IMR-90 (cell line): ENCODE measurements around the gene ZDHHC8. TPM values are rescaled to one million over a fixed set of nuclear protein-coding genes. Genes with fewer than 3 reads are reported as not detected.

Experiments used
- ATAC-seq: fragments of 200-7000 bp; cut with Tn5 transposase; 2 replicates; pipeline ENCODE4 v1.9.1; 2020; ENCODE audit warnings: low read depth, mild to moderate bottlenecking, moderate library complexity
- BruUV-seq: library from RNA; stranded (reverse); fragments of 400-500 nt; replicated peaks from 2 replicates; lab custom pipeline; 2021; lab: Mats Ljungman, UMichigan
- CTCF ChIA-PET: fragments of 300-600 bp; formaldehyde crosslinking; extraction: SDS; loops from one replicate; lab custom pipeline; 2021; ENCODE audit warnings: antibody characterized with exemption; lab: Yijun Ruan, JAX
- POLR2A ChIA-PET: fragments of 300-600 bp; sonication (Branson Sonifier 250); formaldehyde crosslinking; loops from one replicate; lab custom pipeline; 2022; ENCODE audit warnings: antibody characterized with exemption; ENCODE audit not compliant: unreplicated experiment; lab: Charles Lee
- DNase-seq: peaks from one replicate; pipeline ENCODE4 v3.0.0; 2013
- H2AFZ ChIP-seq: replicated peaks from 2 replicates; pipeline ENCODE3; 2013; ENCODE audit warnings: low read length, mild to moderate bottlenecking; ENCODE audit not compliant: poor library complexity
- H2AK5ac ChIP-seq: 2 replicates; pipeline ENCODE4 v1.6.1; 2013; ENCODE audit warnings: low read depth, low read length, inconsistent platforms
- H2AK9ac ChIP-seq: replicated peaks from 2 replicates; pipeline ENCODE3; 2013; ENCODE audit warnings: mild to moderate bottlenecking, low read depth, low read length, moderate library complexity; ENCODE audit not compliant: poor library complexity
- H2BK120ac ChIP-seq: 2 replicates; pipeline ENCODE4 v1.6.1; 2013; ENCODE audit warnings: low read depth, low read length, inconsistent platforms
- H2BK15ac ChIP-seq: 3 replicates; pipeline ENCODE4 v1.6.1; 2013; ENCODE audit warnings: low read depth, low read length, inconsistent platforms
- H2BK20ac ChIP-seq: 2 replicates; pipeline ENCODE4 v1.6.1; 2013; ENCODE audit warnings: low read depth, mild to moderate bottlenecking, inconsistent platforms, low read length, moderate library complexity
- H2BK5ac ChIP-seq: 2 replicates; pipeline ENCODE4 v1.6.1; 2013; ENCODE audit warnings: mild to moderate bottlenecking, low read depth, low read length, inconsistent platforms; ENCODE audit not compliant: poor library complexity, severe bottlenecking
- H3K14ac ChIP-seq: replicated peaks from 2 replicates; pipeline ENCODE4 v1.6.1; 2013; ENCODE audit warnings: low read depth, low read length, inconsistent platforms
- H3K18ac ChIP-seq: 2 replicates; pipeline ENCODE4 v1.6.1; 2013; ENCODE audit warnings: low read depth, low read length, control low read depth
- H3K23ac ChIP-seq: 2 replicates; pipeline ENCODE4 v1.6.1; 2013; ENCODE audit warnings: low read depth, low read length, inconsistent platforms
- H3K27ac ChIP-seq: 2 replicates; pipeline ENCODE4 v1.5.1; 2013; ENCODE audit warnings: mild to moderate bottlenecking, control low read depth, low read length; ENCODE audit not compliant: insufficient read depth
- H3K27me3 ChIP-seq: 2 replicates; pipeline ENCODE4 v1.6.1; 2013; ENCODE audit warnings: low read length; ENCODE audit not compliant: control insufficient read depth, insufficient read depth
- H3K36me3 ChIP-seq: 2 replicates; pipeline ENCODE4 v1.6.1; 2013; ENCODE audit warnings: low read length, mixed read lengths; ENCODE audit not compliant: control insufficient read depth, insufficient read depth
- H3K4ac ChIP-seq: 2 replicates; pipeline ENCODE4 v1.6.1; 2013; ENCODE audit warnings: low read depth, low read length, inconsistent platforms
- H3K4me1 ChIP-seq: 2 replicates; pipeline ENCODE4 v1.6.1; 2013; ENCODE audit warnings: low read length, mixed read lengths; ENCODE audit not compliant: control insufficient read depth, insufficient read depth
- H3K4me2 ChIP-seq: 2 replicates; pipeline ENCODE4 v1.6.1; 2013; ENCODE audit warnings: low read depth, mild to moderate bottlenecking, control low read depth, low read length, moderate library complexity
- H3K4me3 ChIP-seq: 2 replicates; pipeline ENCODE4 v1.5.1; 2013; ENCODE audit warnings: low read depth, mild to moderate bottlenecking, control low read depth, low read length, moderate library complexity; ENCODE audit not compliant: insufficient read depth
- H3K56ac ChIP-seq: 2 replicates; pipeline ENCODE4 v1.6.1; 2013; ENCODE audit warnings: low read length, inconsistent platforms; ENCODE audit not compliant: insufficient read depth; ENCODE audit errors: extremely low read depth
- H3K79me1 ChIP-seq, 2 experiments: 2 replicates each; pipeline ENCODE4 v1.6.1; 2013; ENCODE audit warnings: low read length in 2 of 2, inconsistent platforms in 1 of 2, low read depth in 1 of 2
- H3K9ac ChIP-seq: 2 replicates; pipeline ENCODE4 v1.6.1; 2013; ENCODE audit warnings: low read depth, low read length, control low read depth
- H3K9me1 ChIP-seq: 2 replicates; pipeline ENCODE4 v1.6.1; 2013; ENCODE audit warnings: low read length, inconsistent platforms; ENCODE audit not compliant: insufficient read depth
- H3K9me3 ChIP-seq: 2 replicates; pipeline ENCODE4 v1.6.1; 2013; ENCODE audit warnings: low read length; ENCODE audit not compliant: control insufficient read depth, insufficient read depth
- H4K20me1 ChIP-seq: 2 replicates; pipeline ENCODE4 v1.6.1; 2013; ENCODE audit warnings: low read length, inconsistent platforms; ENCODE audit not compliant: insufficient read depth
- H4K5ac ChIP-seq: 2 replicates; pipeline ENCODE4 v1.6.1; 2013; ENCODE audit warnings: mild to moderate bottlenecking, low read depth, low read length, control low read depth
- H4K8ac ChIP-seq, 2 experiments: 2 replicates each; pipeline ENCODE4 v1.6.1; 2013; ENCODE audit warnings: low read depth in 2 of 2, low read length in 2 of 2, control low read depth in 1 of 2, inconsistent platforms in 1 of 2
- H4K91ac ChIP-seq: 2 replicates; pipeline ENCODE4 v1.6.1; 2013; ENCODE audit warnings: low read depth, low read length, inconsistent platforms; ENCODE audit not compliant: insufficient read depth
- MAFK ChIP-seq: IDR thresholded peaks from 2 replicates; pipeline ENCODE4 v1.6.1; 2012; ENCODE audit warnings: low read depth, low read length, improper control_type of control experiment
- MAZ ChIP-seq: IDR thresholded peaks from 2 replicates; pipeline ENCODE4 v1.6.1; 2012; ENCODE audit warnings: low read depth, mild to moderate bottlenecking, low read length, improper control_type of control experiment, moderate library complexity, borderline replicate concordance
- MXI1 ChIP-seq: IDR thresholded peaks from 2 replicates; pipeline ENCODE4 v1.6.1; 2012; ENCODE audit warnings: low read depth, mild to moderate bottlenecking, low read length, moderate library complexity, borderline replicate concordance
- NFE2L2 ChIP-seq: fragments of 150-350 bp; IDR thresholded peaks from 2 replicates; pipeline ENCODE4 v1.6.1; 2016; ENCODE audit warnings: low read depth, mild to moderate bottlenecking, low read length
- POLR2A ChIP-seq: IDR thresholded peaks from 2 replicates; pipeline ENCODE4 v1.6.1; 2012; ENCODE audit warnings: mild to moderate bottlenecking, low read depth, low read length
- RFX5 ChIP-seq: IDR thresholded peaks from 2 replicates; pipeline ENCODE4 v1.8.0; 2012; ENCODE audit warnings: low read depth, mild to moderate bottlenecking, low read length, moderate library complexity
- SMC3 ChIP-seq: fragments of 150-350 bp; IDR thresholded peaks from 2 replicates; pipeline ENCODE4 v1.6.1; 2016; ENCODE audit warnings: low read depth, mild to moderate bottlenecking, antibody characterized with exemption, low read length, moderate library complexity
- WGBS, 2 experiments: methylation state at CpG; one replicate each; pipeline versions ENCODE4 v1.1.5 to v1.1.7; 2013; ENCODE audit warnings: missing lambda C conversion rate in 2 of 2; ENCODE audit not compliant: insufficient read length in 1 of 2; ENCODE audit errors: extremely low coverage in 2 of 2; 5-methylcytosine and 5-hydroxymethylcytosine counted together
- dilution Hi-C: fragments of 300-500 bp; cut with HindIII; formaldehyde crosslinking; loops from one replicate; pipeline ENCODE4 v1.14.3; 2018; ENCODE audit warnings: low sequenced_read_pairs; ENCODE audit not compliant: unreplicated experiment
- in situ Hi-C: fragments of 300-500 bp; cut with MboI; formaldehyde crosslinking; loops from 3 replicates; pipeline ENCODE4 v1.14.3; 2019; ENCODE audit warnings: low sequenced_read_pairs, inconsistent platforms, mixed read lengths
- intact Hi-C: fragments of 100-400 bp; cut with micrococcal nuclease; formaldehyde crosslinking; loops from 2 replicates; pipeline ENCODE4 v1.10.0; 2022
- polyA plus RNA-seq, 3 experiments: library from polyadenylated mRNA; depleted of rRNA; stranded (reverse); fragments of >200 nt; gene quantifications; 2 replicates each; pipeline ENCODE4 v1.2.3, GENCODE V29; 2012; ENCODE audit warnings: low replicate concordance in 1 of 3
- total RNA-seq: library from RNA; depleted of rRNA; stranded (reverse); fragments of >200 nt; gene quantifications from 2 replicates; pipeline ENCODE4 v1.2.3, GENCODE V29; 2012

Gene ZDHHC8
- total and polyA plus RNA-seq, 2 of the 4 experiments (the other 2 are of a cell fraction): 2.5 to 72.6 TPM

GRCh38 chr22:20181194-20181883, 49.7 kb downstream of the ZDHHC8 start:
- no peak overlapping the region for H3K9ac ChIP-seq
- no peak overlapping the region for H2BK20ac ChIP-seq
- H3K14ac ChIP-seq: no peak overlapping the region
- H3K36me3 ChIP-seq: no peaks in the 10 kb centered on the region
- H3K79me1 ChIP-seq: no peaks in the 10 kb centered on the region
- no peak overlapping the region for H2BK120ac ChIP-seq
- H3K56ac ChIP-seq: no peak overlapping the region
- BruUV-seq: no TSS peak
- H4K8ac ChIP-seq: no peak overlapping the region
- H3K9me1 ChIP-seq: no peaks in the 10 kb centered on the region
- TF ChIP-seq POLR2A (no peak), MAZ (no peak), MAFK (no peak), NFE2L2 (no peak), RFX5 (no peak), MXI1 (no peak), SMC3 (no peak)
- dilution Hi-C loops (no loop called here), in situ Hi-C loops (no loop called here), intact Hi-C loops (loop anchor here (1.0 kb wide), 1 partner anchor 9 kb away; no protein-coding TSS in a partner anchor)
- H4K5ac ChIP-seq: no peak overlapping the region
- no peaks in the 10 kb centered on the region for H3K4me1 ChIP-seq
- H3K4ac ChIP-seq: no peak overlapping the region
- no peak overlapping the region for H2BK15ac ChIP-seq
- H2BK5ac ChIP-seq: no peak overlapping the region
- ATAC-seq (no peak), DNase-seq (no peak)
- no peak overlapping the region for H3K4me3 ChIP-seq
- peaks cover 50% of the 10 kb centered on the region for H3K27me3 ChIP-seq
- 80% methylated on average over 1 of the region's 17 CpGs; no CpG with 5 or more reads in 1 of the 2 experiments for WGBS, 2 experiments
- H4K20me1 ChIP-seq: no peaks in the 10 kb centered on the region
- H3K18ac ChIP-seq: no peak overlapping the region
- H3K23ac ChIP-seq: no peak overlapping the region
- CTCF ChIA-PET: no interaction called here
- no peak overlapping the region for H4K91ac ChIP-seq
- POLR2A ChIA-PET: no interaction called here
- H3K27ac ChIP-seq: no peak overlapping the region
- H2AK5ac ChIP-seq: no peak overlapping the region
- H3K4me2 ChIP-seq: no peak overlapping the region
- H2AFZ ChIP-seq: no peak overlapping the region
- H2AK9ac ChIP-seq: no peak overlapping the region
- no peaks in the 10 kb centered on the region for H3K9me3 ChIP-seq
